Measurements from ENCODE around the gene JAZF1. TPM values are rescaled to one million over a fixed set of nuclear protein-coding genes. Genes with fewer than 3 reads are reported as not detected.

JAZF1 gene
- total and polyA plus RNA-seq, 2 of the 8 experiments (the other 6 are each of a cell fraction or from before 2014, with no cell fraction given): 2.6 to 21.8 TPM

DNA sequence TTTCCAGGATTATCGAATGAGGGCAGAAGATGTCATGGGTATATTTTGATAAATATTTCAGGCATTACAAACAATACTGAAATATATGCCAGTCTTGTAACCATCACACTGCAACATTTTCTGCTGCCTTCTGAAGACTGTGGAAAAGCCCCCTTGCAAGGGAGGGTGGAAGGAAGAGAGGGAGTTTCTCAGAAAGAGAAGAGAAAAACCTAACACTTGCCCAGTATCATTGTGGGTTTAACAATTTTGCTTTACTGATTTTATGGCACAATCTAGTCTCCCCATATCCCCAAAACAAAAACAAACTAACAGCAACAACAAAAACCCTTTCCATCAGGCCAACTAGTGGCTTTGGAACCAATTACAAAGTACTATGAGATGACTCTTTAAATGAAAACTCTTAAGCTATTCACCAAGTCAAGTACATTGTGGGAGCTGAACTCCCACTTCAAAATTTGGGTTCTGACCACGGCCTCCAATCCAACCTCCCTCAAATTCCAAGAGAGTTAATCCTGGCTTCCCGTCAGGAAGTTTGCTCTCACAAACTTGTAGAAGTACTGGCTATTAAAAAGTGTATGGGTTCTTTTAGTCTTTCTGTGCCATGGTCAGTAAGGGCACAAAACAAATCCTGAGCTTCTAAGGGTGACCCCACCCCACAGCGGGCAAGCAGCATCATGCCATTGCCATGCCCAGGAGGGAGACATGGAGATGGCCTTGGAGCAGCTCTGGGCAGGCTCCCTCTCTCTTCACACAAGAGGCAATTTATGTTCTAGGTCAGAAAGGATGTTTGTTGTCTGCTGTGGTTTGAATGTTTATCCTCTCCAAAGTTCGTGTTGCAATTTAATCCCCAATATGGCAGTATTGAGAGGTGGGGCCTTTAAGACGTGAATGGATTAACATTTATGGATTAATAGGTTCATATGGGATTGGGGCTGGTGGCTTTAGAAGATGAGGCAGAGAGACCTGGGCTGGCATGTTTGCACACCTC lies 96.3 kb downstream of the JAZF1 start (continued):
- TF ChIP-seq MAX (IDR thresholded peaks at IDR 0.05) (no peak), SAP30 (IDR thresholded peaks at IDR 0.05; ENCODE audit: insufficient read depth, insufficient replicate concordance, low read length) (no peak)

Measured in H1 (cell line).